HG02642 (cell line): ENCODE data around the gene VRK2.
"Not testable (repeated sequence)": the region's sequence is repeated elsewhere in the genome, so short reads cannot be mapped to it uniquely, and the experiment has no call there.

Source experiments
- ATAC-seq: cut with Tn5 transposase; IDR thresholded peaks from one replicate; pipeline ENCODE4 v1.9.1; 2021; ENCODE audit warnings: mild to moderate bottlenecking; ENCODE audit not compliant: unreplicated experiment, poor library complexity

Gene VRK2

GRCh38 chr2:58106896-58107295 lies 60.3 kb downstream of the VRK2 start:
- ATAC-seq: no peak

GRCh38 chr2:58107803-58108710 lies 61.5 kb downstream of the VRK2 start:
- ATAC-seq: no peak

DNA sequence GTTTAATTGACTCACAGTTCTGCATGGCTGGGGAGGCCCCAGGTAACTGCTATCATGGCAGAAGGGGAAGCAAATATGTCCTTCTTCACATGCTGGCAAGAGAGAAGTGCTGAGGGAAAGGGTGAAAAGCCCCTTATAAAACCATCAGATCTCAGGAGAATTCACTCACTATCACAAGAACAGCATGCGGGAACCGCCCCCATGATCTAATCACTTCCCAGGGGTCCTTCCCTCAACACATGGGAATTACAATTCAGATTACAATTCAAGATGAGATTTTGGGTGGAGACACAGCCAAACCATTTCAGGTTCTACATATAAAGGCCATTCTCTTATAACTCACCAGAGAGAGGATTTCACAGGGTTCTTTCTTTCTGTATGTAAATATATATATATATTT lies 62.9 kb downstream of the VRK2 start:
- no peak for ATAC-seq

DNA sequence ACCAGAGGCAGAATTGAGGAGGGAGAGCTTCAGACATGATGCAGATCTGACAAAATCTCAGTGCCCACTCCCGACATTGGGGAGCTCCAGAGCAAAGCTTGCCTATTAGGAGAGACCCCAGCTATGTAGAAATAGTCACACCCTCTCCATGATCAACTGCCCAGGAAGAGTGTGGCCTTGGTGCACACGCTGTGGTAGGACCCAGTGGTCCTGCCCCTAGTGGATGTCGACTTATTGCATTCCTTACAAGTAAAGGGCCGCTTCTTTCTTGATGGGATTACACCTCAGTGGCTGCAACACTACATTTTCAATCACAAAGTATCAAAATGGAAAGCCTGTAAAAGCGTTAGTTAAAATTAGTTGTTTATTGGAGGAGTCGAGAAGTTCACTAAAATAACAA lies 64.2 kb downstream of the VRK2 start:
- ATAC-seq: no peak

DNA sequence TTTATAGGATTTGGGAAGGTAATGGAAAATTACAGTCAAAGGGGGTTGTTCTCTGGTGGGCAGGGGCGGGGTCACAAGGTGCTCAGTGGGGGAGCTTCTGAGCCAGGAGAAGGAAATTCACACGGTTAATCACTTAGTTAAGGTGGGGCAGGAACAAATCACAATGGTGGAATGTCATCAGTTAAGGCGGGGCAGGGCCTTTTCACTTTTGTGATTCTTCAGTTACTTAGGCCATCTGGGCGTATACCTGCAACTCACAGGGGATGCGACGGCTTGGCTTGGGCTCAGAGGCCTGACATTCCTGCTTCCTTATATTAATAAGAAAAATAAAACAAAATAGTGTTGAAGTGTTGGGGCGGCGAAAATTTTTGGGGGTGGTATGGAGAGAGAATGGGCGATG lies 67.0 kb downstream of the VRK2 start:
- not testable (repeated sequence) for ATAC-seq

DNA sequence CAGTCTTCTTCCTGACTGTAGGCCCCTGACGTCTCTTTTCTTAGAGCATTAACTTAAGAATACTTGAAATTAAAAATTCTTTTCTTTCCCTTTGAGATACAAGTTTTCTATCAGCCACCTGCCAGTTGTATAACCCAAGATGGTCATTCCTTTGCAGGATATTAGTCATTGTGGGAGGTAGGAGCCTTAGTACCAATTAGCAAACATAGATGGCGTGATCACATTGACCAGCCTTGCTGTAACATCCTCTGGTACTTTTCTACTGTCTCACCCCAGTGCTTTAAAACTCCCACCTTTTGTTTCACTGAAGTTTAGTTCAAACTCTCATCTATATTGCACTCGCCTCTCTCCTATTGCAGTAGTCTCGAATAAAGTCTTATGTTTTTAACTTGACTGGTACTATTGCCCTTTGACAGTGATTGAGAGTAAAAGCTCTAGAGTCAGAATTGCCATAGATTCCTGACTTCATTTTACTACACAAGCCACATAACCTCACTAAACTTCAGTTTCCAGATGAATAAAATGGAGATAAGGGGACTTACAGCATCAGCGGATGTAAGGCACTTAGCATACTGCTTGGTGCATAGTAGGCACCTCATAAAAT lies 74.1 kb downstream of the VRK2 start:
- ATAC-seq: no peak

DNA sequence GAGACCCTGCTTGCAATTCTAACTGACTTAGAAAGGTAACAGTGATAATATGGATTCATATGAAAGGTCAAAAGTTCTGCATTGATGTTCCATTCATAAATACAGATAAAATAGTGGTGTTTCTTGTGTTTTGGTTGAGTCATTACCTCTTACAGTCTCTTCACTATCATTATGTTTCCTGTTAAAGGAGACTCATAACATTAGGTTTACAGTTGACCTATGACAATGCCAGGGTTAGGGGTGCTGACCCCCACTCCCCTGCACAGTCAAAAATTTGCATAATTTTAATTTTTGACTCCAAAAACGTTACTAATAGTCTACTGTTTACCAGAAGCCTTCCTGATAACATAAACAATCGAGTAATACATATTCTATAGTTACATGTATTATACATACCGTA lies 75.4 kb downstream of the VRK2 start:
- no peak for ATAC-seq

- no peak for ATAC-seq
Observed at GRCh38 chr2:58122540-58122939, 75.9 kb downstream of the VRK2 start.

DNA sequence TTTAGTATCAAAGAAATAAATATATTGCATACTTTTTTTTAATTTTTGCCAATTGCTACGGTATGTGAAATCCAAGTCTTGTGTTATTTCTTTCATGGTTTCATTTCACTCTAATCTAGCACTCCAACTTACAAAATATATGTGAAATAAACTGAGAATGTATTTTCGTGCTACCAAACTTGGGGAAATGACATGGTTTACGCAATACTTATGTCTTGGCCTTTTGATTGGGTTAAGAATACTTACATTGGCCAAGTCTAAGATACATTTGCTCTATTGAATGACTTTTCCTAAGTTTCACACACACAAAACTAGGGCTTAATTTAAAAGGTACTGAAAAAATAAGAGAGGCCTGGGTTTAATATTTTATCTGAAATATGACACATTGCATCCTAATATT lies 80.5 kb downstream of the VRK2 start:
- no peak for ATAC-seq

DNA sequence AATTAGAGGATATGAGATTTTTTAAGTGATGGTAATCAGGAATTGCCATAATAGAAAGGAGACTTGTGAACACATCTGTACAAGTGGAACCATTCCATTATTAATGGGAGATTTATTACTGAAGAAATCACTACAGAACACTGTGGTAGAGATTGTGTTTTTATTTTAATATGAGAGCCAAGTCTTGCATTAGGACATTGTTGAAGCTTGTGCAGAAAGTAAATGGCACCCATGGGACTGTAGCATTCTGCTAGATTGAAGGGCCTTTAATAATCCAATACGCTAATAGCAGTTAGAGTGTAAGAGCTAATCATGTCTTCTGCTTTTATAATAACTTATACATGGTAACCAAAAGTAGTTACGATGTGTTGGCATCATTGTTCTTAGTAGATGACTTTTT lies 83.6 kb downstream of the VRK2 start:
- no peak for ATAC-seq

DNA sequence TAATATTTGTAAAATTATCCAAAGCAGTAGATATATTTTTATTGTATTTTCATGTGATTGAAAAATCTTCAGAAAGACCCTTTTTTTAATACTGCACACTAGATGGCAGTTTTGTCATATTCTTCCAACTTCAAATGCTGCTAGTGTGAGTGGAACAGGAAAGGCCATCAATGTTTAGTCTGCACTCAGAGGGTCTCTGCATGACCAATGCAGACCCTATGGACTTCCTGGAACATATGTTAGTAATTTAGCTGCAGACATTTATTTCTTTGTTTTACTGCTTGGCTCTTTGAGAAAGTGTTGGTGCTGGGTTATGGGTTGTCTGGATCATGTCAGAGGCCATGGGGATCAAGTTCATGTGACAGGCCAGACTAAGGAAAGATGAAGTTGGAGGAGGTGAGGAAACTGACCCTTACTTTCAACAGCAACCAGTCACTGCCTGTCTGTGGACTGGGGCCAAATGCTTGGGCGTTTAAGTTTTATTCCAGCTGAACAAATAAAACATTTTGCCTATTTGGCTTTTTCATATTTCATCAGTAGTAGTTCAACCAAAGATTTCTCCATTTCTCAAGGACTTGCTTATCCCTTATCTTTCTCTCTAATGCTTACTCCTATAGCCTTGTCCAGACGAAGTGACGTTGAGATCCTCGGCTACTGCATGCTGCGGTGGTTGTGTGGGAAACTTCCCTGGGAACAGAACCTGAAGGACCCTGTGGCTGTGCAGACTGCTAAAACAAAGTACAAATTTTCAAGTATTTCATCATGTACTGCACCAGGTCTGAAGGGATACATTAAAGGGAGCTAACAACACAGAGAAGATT lies 84.8 kb downstream of the VRK2 start:
- ATAC-seq: no peak

GRCh38 chr2:58133395-58133794 lies 86.8 kb downstream of the VRK2 start:
- no peak for ATAC-seq

DNA sequence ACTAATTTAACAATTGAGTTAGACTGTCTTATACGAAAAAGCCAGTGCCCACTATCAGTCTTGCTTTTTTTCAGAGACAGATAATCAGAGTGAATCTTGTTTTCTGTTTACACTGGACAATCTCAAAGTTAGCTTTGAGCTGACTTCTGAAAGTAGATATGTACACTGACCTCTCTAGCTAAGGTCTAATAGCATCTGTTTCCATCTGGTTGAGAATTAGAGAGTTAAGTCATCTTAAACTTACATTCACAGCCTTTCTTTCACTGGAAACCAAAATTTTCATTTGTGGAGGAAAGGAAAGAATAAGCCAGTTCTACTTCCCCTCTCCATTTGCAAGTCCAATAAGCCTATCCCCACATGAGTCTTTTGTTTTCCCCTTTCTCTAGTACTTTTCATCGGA lies 89.3 kb downstream of the VRK2 start:
- ATAC-seq: no peak

DNA sequence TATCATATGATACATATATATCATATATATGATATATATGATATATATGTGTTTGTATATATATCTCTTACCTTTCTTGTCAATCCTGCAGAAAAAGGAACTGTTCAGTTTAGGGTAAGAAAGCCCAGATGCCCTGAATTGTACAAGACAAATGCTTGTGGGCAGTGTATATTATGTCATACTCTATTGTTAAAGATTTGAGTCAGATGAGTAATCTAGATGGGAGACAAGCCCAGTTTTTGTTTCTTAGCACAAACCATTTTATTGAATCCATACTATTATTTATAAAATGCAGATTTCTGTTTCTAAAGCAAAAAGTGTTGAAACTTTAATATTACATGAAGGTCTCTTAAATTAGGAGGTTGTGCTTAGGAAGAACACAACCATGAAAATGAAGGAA lies 90.6 kb downstream of the VRK2 start:
- no peak for ATAC-seq

DNA sequence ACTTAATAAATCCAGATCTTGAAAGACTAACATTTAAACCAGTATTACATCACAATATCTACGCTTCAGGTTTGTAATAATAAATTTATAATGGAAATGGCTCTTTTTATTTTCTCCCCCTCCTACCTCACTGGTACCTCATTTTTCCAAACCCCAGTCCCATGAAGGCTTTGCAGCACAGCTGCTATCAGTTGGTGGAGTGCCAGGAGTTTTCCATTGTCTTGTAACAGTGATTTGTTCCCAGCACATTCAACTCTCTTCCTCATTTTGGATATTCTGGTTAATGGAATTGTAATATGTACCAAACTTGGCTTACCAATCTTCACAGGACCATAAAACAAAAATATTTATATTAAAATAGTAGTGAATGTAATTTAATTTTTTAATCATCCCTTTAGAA lies 91.2 kb downstream of the VRK2 start:
- ATAC-seq: no peak

GRCh38 chr2:58138396-58139030 lies 91.9 kb downstream of the VRK2 start:
- no peak for ATAC-seq

DNA sequence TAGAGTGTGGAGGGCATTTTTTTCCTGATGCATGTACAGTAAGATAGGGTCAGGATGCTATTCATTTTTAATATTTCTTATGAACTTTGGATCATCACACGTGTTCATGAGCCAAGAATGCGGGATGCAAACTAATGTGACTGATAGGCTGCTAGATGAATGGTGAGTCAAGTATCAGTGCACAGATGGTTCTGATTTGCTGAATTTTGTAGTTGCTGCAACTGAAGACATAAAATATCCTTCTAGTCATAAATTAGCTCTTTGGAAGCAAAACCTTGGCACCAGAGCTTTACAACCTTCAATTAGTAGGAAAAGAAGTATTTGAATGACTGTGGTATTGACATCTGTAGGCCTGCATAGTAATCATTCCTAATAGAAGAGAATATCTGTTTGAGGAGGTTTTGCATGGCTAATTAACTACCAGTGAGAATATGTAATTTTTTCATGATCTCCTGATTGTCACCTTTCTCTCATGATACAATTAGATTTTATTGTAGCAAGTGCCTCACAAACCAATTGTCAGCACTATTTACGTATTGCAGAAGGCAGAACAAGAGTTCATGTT lies 94.0 kb downstream of the VRK2 start:
- ATAC-seq: no peak

DNA sequence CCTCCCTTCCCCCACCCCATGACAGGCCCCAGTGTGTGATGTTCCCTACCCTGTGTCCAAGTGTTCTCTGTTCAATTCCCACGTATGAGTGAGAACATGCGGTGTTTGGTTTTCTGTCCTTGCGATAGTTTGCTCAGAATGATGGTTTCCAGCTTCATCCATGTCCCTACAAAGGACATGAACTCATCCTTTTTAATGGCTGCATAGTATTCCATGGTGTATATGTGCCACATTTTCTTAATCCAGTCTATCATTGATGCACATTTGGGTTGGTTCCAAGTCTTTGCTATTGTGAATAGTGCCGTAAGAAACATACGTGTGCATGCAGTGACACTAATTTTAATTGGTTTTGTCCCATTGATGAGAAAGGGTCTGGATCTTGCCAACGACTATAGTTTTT lies 99.2 kb downstream of the VRK2 start:
- ATAC-seq: not testable (repeated sequence)

DNA sequence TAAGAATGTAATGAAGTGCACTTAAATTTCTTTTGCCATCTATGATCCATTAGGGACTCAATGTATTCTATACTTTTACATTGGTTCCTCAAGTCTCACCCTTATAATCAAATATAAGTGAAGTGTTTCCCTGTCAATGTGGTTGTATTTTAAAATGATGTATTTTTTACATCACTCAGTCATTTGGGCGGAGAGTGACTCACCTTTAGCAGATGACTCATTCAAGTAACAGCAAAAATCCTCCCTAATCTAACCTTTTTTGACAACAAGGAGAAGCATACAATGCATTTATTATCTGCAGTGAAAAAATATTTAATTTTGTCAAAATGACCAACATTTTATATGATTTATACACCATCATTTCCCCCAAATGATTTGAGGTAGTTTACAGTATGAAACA lies 100.1 kb downstream of the VRK2 start:
- ATAC-seq: no peak

DNA sequence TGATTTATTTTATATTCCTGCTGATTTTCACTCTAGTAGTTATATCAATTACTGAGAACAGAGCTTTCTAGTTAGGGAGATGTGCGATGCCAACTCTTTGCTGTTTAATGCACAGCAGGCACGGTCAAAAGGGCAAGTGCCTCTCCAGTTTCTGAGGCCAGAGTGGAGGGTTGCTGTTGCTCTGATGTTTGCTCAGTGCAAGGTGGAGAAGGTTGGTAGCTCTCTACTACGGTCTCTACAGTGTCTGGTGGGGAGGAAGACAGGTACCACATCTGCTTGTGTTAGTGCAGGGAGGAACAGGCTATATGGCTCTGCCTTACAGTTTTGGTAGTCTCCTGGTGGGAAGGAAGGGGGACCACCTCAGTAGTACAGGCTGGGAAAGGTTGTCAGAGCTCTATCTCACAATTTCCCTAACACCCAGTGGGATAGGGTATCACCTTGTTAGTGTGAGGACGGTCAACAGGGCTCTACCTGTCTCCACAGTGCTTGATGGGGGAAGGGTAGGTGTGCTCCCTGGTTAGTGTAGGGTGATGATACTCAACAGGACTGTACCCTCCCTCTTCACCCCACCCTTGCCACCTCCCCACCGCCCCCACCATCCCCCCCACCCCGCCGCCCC lies 108.7 kb downstream of the VRK2 start:
- no peak for ATAC-seq
